ENCODE measurements around the gene ZNF30.
"Not testable (repeated sequence)": the region's sequence is repeated elsewhere in the genome, so short reads cannot be mapped to it uniquely, and the experiment has no call there.

The ZNF30 gene

GRCh38 chr19:34960103-34960805 is 33.6 kb downstream of the ZNF30 start:
- Histone ChIP-seq H3K27ac (ENCODE audit: low read depth, low read length) (no peak overlapping the region), H3K4me1 (ENCODE audit: control insufficient read depth, insufficient read depth, low read length) (peaks cover 4% of the 10 kb centered on the region; the same call in 1 of the 2 replicates), H3K27me3 (ENCODE audit: control insufficient read depth, insufficient read depth, low read length) (peaks cover 3% of the 10 kb centered on the region; the same call in 1 of the 2 replicates), H3K4me3 (ENCODE audit: low read depth, low read length) (no peak overlapping the region), H3K9ac (ENCODE audit: low read length) (no peak overlapping the region), H3K9me3 (ENCODE audit: control insufficient read depth, insufficient read depth, low read depth, low read length) (peaks cover 68% of the 10 kb centered on the region), H3K36me3 (ENCODE audit: control insufficient read depth, insufficient read depth, low read length) (peaks cover 57% of the 10 kb centered on the region)

GRCh38 chr19:34960940-34961679 is 34.4 kb downstream of the ZNF30 start:
- H3K9ac ChIP-seq (ENCODE audit: low read length), result no peak overlapping the region

GRCh38 chr19:34961775-34962686 is 35.3 kb downstream of the ZNF30 start:
- Histone ChIP-seq H3K36me3 (ENCODE audit: control insufficient read depth, insufficient read depth, low read length) (peaks cover 44% of the 10 kb centered on the region), H3K9me3 (ENCODE audit: control insufficient read depth, insufficient read depth, low read depth, low read length) (peaks cover 61% of the 10 kb centered on the region), H3K27ac (ENCODE audit: low read depth, low read length) (no peak overlapping the region), H3K27me3 (ENCODE audit: control insufficient read depth, insufficient read depth, low read length) (peaks cover 3% of the 10 kb centered on the region; the same call in 1 of the 2 replicates), H3K4me3 (ENCODE audit: low read depth, low read length) (peak overlapping the region; percentile 71; the same call in 1 of the 2 replicates), H3K9ac (ENCODE audit: low read length) (no peak overlapping the region), H3K4me1 (ENCODE audit: control insufficient read depth, insufficient read depth, low read length) (peaks cover 4% of the 10 kb centered on the region; the same call in 1 of the 2 replicates)

More at GRCh38 chr19:34960940-34961679, 34.4 kb downstream of the ZNF30 start:
- Histone ChIP-seq H3K36me3 (ENCODE audit: control insufficient read depth, insufficient read depth, low read length) (peaks cover 53% of the 10 kb centered on the region), H3K4me1 (ENCODE audit: control insufficient read depth, insufficient read depth, low read length) (peaks cover 4% of the 10 kb centered on the region; the same call in 1 of the 2 replicates), H3K9me3 (ENCODE audit: control insufficient read depth, insufficient read depth, low read depth, low read length) (peaks cover 62% of the 10 kb centered on the region), H3K4me3 (ENCODE audit: low read depth, low read length) (no peak overlapping the region), H3K27me3 (ENCODE audit: control insufficient read depth, insufficient read depth, low read length) (peaks cover 3% of the 10 kb centered on the region; the same call in 1 of the 2 replicates), H3K27ac (ENCODE audit: low read depth, low read length) (no peak overlapping the region)

GRCh38 chr19:34962687-34963572 is 36.2 kb downstream of the ZNF30 start:
- no peak overlapping the region for H3K27ac ChIP-seq (ENCODE audit: low read depth, low read length)
- peak overlapping the region; percentile 71 for H3K4me3 ChIP-seq (ENCODE audit: low read depth, low read length)
- H3K9ac ChIP-seq (ENCODE audit: low read length), result peak overlapping the region; percentile 63
- H3K36me3 ChIP-seq (ENCODE audit: control insufficient read depth, insufficient read depth, low read length), result peaks cover 35% of the 10 kb centered on the region
- peaks cover 4% of the 10 kb centered on the region; the same call in 1 of the 2 replicates for H3K4me1 ChIP-seq (ENCODE audit: control insufficient read depth, insufficient read depth, low read length)
- H3K9me3 ChIP-seq (ENCODE audit: control insufficient read depth, insufficient read depth, low read depth, low read length), result peaks cover 59% of the 10 kb centered on the region
- H3K27me3 ChIP-seq (ENCODE audit: control insufficient read depth, insufficient read depth, low read length), result peaks cover 3% of the 10 kb centered on the region; the same call in 1 of the 2 replicates

GRCh38 chr19:34963573-34964406 is 37.1 kb downstream of the ZNF30 start, which contains the start of gene ZNF792:
ZNF792 (minus strand) TSS chr19:34964229; CDS start chr19:34963662, 567 bp downstream.
- peaks cover 26% of the 10 kb centered on the region for H3K36me3 ChIP-seq (ENCODE audit: control insufficient read depth, insufficient read depth, low read length)
- H3K27ac ChIP-seq (ENCODE audit: low read depth, low read length), result 0 out of 2 replicates have a peak within 1 kb of the TSS, but pooled peaks have one; percentile 21
- H3K4me3 ChIP-seq (ENCODE audit: low read depth, low read length), result peak within 1 kb of the TSS; percentile 71
- peaks cover 3% of the 10 kb centered on the region; the same call in 1 of the 2 replicates for H3K27me3 ChIP-seq (ENCODE audit: control insufficient read depth, insufficient read depth, low read length)
- H3K9ac ChIP-seq (ENCODE audit: low read length), result peak within 1 kb of the TSS; percentile 63
- H3K9me3 ChIP-seq (ENCODE audit: control insufficient read depth, insufficient read depth, low read depth, low read length), result peaks cover 59% of the 10 kb centered on the region
- peaks cover 4% of the 10 kb centered on the region; the same call in 1 of the 2 replicates for H3K4me1 ChIP-seq (ENCODE audit: control insufficient read depth, insufficient read depth, low read length)

- peaks cover 56% of the 10 kb centered on the region for H3K9me3 ChIP-seq (ENCODE audit: control insufficient read depth, insufficient read depth, low read depth, low read length)
- peaks cover 4% of the 10 kb centered on the region; the same call in 1 of the 2 replicates for H3K4me1 ChIP-seq (ENCODE audit: control insufficient read depth, insufficient read depth, low read length)
- peaks cover 18% of the 10 kb centered on the region for H3K36me3 ChIP-seq (ENCODE audit: control insufficient read depth, insufficient read depth, low read length)
- H3K9ac ChIP-seq (ENCODE audit: low read length), result no peak overlapping the region
- H3K4me3 ChIP-seq (ENCODE audit: low read depth, low read length), result peak overlapping the region; percentile 71
- H3K27ac ChIP-seq (ENCODE audit: low read depth, low read length), result no peak overlapping the region
- peaks cover 3% of the 10 kb centered on the region; the same call in 1 of the 2 replicates for H3K27me3 ChIP-seq (ENCODE audit: control insufficient read depth, insufficient read depth, low read length)
Measured at GRCh38 chr19:34964598-34964997, 37.9 kb downstream of the ZNF30 start.

- H3K36me3 ChIP-seq (ENCODE audit: control insufficient read depth, insufficient read depth, low read length); H3K27me3 ChIP-seq (ENCODE audit: control insufficient read depth, insufficient read depth, low read length); H3K4me3 ChIP-seq (ENCODE audit: low read depth, low read length); H3K4me1 ChIP-seq (ENCODE audit: control insufficient read depth, insufficient read depth, low read length); H3K27ac ChIP-seq (ENCODE audit: low read depth, low read length); H3K9ac ChIP-seq (ENCODE audit: low read length): not testable (repeated sequence)
- peaks cover 56% of the 10 kb centered on the region for H3K9me3 ChIP-seq (ENCODE audit: control insufficient read depth, insufficient read depth, low read depth, low read length)
Measured at GRCh38 chr19:34965505-34965904, 38.8 kb downstream of the ZNF30 start.

GRCh38 chr19:34967551-34967950 is 40.8 kb downstream of the ZNF30 start:
- Histone ChIP-seq H3K9ac (ENCODE audit: low read length) (no peak overlapping the region), H3K9me3 (ENCODE audit: control insufficient read depth, insufficient read depth, low read depth, low read length) (peaks cover 45% of the 10 kb centered on the region), H3K4me1 (ENCODE audit: control insufficient read depth, insufficient read depth, low read length) (peaks cover 4% of the 10 kb centered on the region; the same call in 1 of the 2 replicates), H3K27ac (ENCODE audit: low read depth, low read length) (no peak overlapping the region), H3K27me3 (ENCODE audit: control insufficient read depth, insufficient read depth, low read length) (peaks cover 3% of the 10 kb centered on the region; the same call in 1 of the 2 replicates), H3K36me3 (ENCODE audit: control insufficient read depth, insufficient read depth, low read length) (no peaks in the 10 kb centered on the region), H3K4me3 (ENCODE audit: low read depth, low read length) (no peak overlapping the region)

- H3K27ac ChIP-seq (ENCODE audit: low read depth, low read length), result no peak overlapping the region
- H3K36me3 ChIP-seq (ENCODE audit: control insufficient read depth, insufficient read depth, low read length), result no peaks in the 10 kb centered on the region
- H3K27me3 ChIP-seq (ENCODE audit: control insufficient read depth, insufficient read depth, low read length), result no peaks in the 10 kb centered on the region
- H3K9me3 ChIP-seq (ENCODE audit: control insufficient read depth, insufficient read depth, low read depth, low read length), result peaks cover 45% of the 10 kb centered on the region
- no peaks in the 10 kb centered on the region for H3K4me1 ChIP-seq (ENCODE audit: control insufficient read depth, insufficient read depth, low read length)
- no peak overlapping the region for H3K9ac ChIP-seq (ENCODE audit: low read length)
- H3K4me3 ChIP-seq (ENCODE audit: low read depth, low read length), result no peak overlapping the region
Measured at GRCh38 chr19:34969721-34970120, 43.0 kb downstream of the ZNF30 start.
